Mononuclear cell (primary cell): Measurements from ENCODE around the gene GRIN3A. TPM values are rescaled to one million over a fixed set of nuclear protein-coding genes. Genes with fewer than 3 reads are reported as not detected.
"Not testable (repeated sequence)": the region's sequence is repeated elsewhere in the genome, so short reads cannot be mapped to it uniquely, and the experiment has no call there.

Experiments
- H3K27me3 ChIP-seq: 2 replicates; pipeline ENCODE4 v1.6.0; 2011; ENCODE audit warnings: low read length, control low read depth; ENCODE audit not compliant: insufficient read depth
- H3K4me1 ChIP-seq: 2 replicates; pipeline ENCODE4 v1.5.1; 2011; ENCODE audit warnings: mild to moderate bottlenecking, low read length, control low read depth; ENCODE audit not compliant: insufficient read depth
- H3K4me3 ChIP-seq: 2 replicates; pipeline ENCODE4 v1.5.1; 2011; ENCODE audit warnings: mild to moderate bottlenecking, low read length, moderate library complexity
- H3K9me3 ChIP-seq: 2 replicates; pipeline ENCODE4 v1.5.1; 2011; ENCODE audit warnings: low read depth, mild to moderate bottlenecking, control low read depth, low read length
- total RNA-seq: library from RNA; depleted of rRNA; stranded (reverse); fragments of >200 nt; gene quantifications from one replicate; pipeline ENCODE4 v1.2.3, GENCODE V29; 2012

The GRIN3A gene
- total RNA-seq, 1 donor = not detected

- H3K4me1 ChIP-seq = peaks cover 16% of the 10 kb centered on the region
- not testable (repeated sequence) for H3K9me3 ChIP-seq, H3K4me3 ChIP-seq, H3K27me3 ChIP-seq
Measured at GRCh38 chr9:101590074-101590473, 148.4 kb downstream of the GRIN3A start.

DNA sequence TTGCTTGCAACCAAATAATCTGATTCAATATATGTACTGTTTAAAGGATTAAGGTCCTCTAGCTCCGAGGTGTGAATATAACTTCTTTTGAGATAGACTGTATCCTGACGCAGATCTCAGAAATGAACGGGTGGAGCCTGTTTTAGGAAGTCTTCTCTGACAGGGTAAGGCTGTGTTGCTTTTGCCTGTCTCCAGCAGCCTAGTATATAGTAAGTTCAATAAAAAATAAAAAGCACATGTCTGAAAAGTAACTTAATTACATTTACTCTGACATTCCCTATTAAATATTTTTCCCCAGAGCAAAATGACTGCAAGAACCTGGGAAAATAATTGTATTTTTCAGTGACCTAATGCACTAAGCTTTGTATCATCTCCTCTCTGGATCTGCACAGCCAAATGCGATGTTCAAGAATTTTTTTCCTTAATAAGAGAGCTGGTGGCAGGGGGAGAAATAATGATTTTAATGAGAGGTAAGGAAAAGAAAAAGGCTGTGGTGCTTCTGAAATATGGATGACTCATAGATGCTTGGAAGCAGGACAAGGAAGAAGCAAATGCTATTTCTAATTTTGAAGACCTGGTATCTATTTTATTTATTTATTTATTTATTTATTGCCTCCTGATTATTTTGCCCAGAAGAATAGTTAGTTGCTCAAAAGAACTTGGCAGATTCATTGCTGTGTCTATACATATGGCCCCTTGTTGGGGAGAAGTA is 151.0 kb downstream of the GRIN3A start:
- no peaks in the 10 kb centered on the region for H3K9me3 ChIP-seq
- H3K27me3 ChIP-seq = peaks cover 3% of the 10 kb centered on the region
- no peak overlapping the region for H3K4me3 ChIP-seq
- H3K4me1 ChIP-seq = peaks cover 21% of the 10 kb centered on the region

DNA sequence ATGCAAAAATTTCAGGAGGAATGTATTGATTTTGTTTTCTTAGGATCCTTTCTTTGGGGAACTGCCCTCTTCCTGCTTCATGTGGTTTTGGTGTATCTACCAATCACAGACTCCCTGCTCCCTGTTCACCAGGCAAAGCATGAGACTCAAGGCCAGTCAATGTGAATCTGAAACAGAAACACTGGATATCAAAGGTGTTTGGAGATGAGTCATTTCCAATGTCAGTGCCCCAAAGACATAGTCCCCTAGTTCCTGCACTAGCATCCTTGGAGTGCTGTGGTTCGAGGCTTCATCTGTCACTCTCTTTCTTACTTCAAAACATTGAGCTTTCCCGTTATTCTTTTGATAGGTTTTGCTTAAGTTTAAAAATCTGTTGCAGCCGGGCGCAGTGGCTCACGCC is 151.8 kb downstream of the GRIN3A start:
- H3K27me3 ChIP-seq = peaks cover 3% of the 10 kb centered on the region
- H3K4me3 ChIP-seq = no peak overlapping the region
- H3K4me1 ChIP-seq = peaks cover 21% of the 10 kb centered on the region
- no peaks in the 10 kb centered on the region for H3K9me3 ChIP-seq

- H3K27me3 ChIP-seq = no peaks in the 10 kb centered on the region
- H3K4me3 ChIP-seq = no peak overlapping the region
- peaks cover 21% of the 10 kb centered on the region for H3K4me1 ChIP-seq
- H3K9me3 ChIP-seq = no peaks in the 10 kb centered on the region
Measured at GRCh38 chr9:101585740-101586139, 152.7 kb downstream of the GRIN3A start.

GRCh38 chr9:101582553-101582952 is 155.9 kb downstream of the GRIN3A start:
- Histone ChIP-seq H3K9me3 (no peaks in the 10 kb centered on the region), H3K4me1 (peaks cover 46% of the 10 kb centered on the region), H3K4me3 (no peak overlapping the region), H3K27me3 (no peaks in the 10 kb centered on the region)

DNA sequence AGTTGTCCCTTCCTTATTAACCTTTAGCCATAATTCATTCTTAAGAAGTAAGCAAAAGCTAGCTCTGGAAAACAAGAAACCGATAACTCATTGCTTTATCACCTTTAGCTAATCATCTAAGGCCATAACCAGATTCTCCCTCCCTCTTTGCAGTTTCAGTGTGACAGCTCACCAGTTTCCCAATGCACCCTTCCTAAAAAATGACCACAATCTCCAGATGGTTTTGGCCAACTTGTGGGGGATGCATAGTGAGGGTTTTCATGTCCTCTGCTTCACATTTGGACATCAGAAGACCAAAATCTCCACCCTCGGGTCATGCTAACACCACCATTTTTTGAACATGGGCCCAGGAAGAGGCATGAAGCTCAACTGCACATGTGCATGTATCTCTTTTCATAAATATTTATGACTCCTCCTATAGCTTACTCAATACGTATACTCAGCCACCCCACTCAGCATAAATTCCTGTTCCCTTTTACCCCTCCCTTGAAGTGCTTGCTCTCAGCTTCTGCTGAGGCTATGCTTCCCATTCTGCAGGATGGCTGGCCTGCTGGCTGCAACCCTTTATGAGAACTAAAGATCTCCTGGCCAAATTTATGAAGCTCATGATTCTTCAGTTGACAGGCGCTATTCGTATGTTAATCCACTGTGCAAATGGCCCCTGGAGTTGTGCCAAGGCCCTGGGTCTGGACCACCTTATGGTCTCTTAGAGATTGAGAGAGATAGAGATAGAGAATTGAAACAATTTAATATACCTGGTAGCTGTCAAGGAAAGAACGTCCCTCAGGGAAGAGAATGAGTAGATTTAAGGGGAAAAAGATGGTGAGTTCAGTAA is 158.5 kb downstream of the GRIN3A start:
- Histone ChIP-seq H3K4me3 (no peak overlapping the region), H3K4me1 (peaks cover 30% of the 10 kb centered on the region), H3K27me3 (no peaks in the 10 kb centered on the region), H3K9me3 (no peaks in the 10 kb centered on the region)

GRCh38 chr9:101578378-101578777 is 160.1 kb downstream of the GRIN3A start:
- no peaks in the 10 kb centered on the region for H3K9me3 ChIP-seq
- no peaks in the 10 kb centered on the region for H3K27me3 ChIP-seq
- peaks cover 26% of the 10 kb centered on the region for H3K4me1 ChIP-seq
- no peak overlapping the region for H3K4me3 ChIP-seq

- H3K4me1 ChIP-seq = peaks cover 41% of the 10 kb centered on the region
- H3K27me3 ChIP-seq = no peaks in the 10 kb centered on the region
- H3K9me3 ChIP-seq = no peaks in the 10 kb centered on the region
- no peak overlapping the region for H3K4me3 ChIP-seq
Measured at GRCh38 chr9:101574731-101575333, 163.6 kb downstream of the GRIN3A start.

DNA sequence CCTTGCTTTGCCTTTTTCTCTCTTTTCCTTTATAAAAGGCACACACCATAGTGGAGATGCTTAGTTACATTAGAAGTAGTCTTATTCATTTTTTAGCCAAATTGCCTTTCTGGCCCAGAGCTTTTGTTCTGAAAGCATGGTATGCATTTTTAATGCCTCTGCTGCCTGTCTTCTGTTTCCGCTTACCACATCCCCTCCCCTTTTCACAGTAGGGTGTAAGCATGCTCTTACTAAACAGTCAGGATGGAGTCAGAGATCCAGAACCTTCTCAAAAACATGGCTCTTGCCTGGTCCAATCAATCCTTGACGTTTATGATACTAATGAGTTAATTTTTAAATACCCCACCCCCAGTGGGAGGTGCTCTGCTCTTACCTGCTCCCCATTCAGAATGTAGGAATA is 166.1 kb downstream of the GRIN3A start:
- Histone ChIP-seq H3K9me3 (no peaks in the 10 kb centered on the region), H3K4me1 (peaks cover 23% of the 10 kb centered on the region), H3K27me3 (no peaks in the 10 kb centered on the region), H3K4me3 (no peak overlapping the region)

- Histone ChIP-seq H3K27me3 (no peaks in the 10 kb centered on the region), H3K4me1 (peaks cover 23% of the 10 kb centered on the region), H3K4me3 (no peak overlapping the region)
Measured at GRCh38 chr9:101571114-101571513, 167.3 kb downstream of the GRIN3A start.

GRCh38 chr9:101569741-101570501 is 168.5 kb downstream of the GRIN3A start:
- Histone ChIP-seq H3K4me3 (no peak overlapping the region), H3K27me3 (no peaks in the 10 kb centered on the region), H3K4me1 (peaks cover 23% of the 10 kb centered on the region), H3K9me3 (no peaks in the 10 kb centered on the region)

More at GRCh38 chr9:101571114-101571513, 167.3 kb downstream of the GRIN3A start:
- H3K9me3 ChIP-seq = no peaks in the 10 kb centered on the region

GRCh38 chr9:101567725-101568350 is 170.6 kb downstream of the GRIN3A start:
- Histone ChIP-seq H3K4me1 (peaks cover 17% of the 10 kb centered on the region), H3K9me3 (no peaks in the 10 kb centered on the region), H3K27me3 (no peaks in the 10 kb centered on the region), H3K4me3 (no peak overlapping the region)

GRCh38 chr9:101566904-101567724 is 171.3 kb downstream of the GRIN3A start:
- H3K9me3 ChIP-seq = no peaks in the 10 kb centered on the region
- H3K4me1 ChIP-seq = peaks cover 11% of the 10 kb centered on the region
- H3K4me3 ChIP-seq = no peak overlapping the region
- H3K27me3 ChIP-seq = no peaks in the 10 kb centered on the region

GRCh38 chr9:101564252-101564651 is 174.2 kb downstream of the GRIN3A start:
- Histone ChIP-seq H3K9me3 (no peaks in the 10 kb centered on the region), H3K4me1 (no peaks in the 10 kb centered on the region), H3K4me3 (no peak overlapping the region)

More at GRCh38 chr9:101564252-101564651, 174.2 kb downstream of the GRIN3A start:
- H3K27me3 ChIP-seq = no peaks in the 10 kb centered on the region
